ENCODE data around the gene DLG2.
A peak's percentile ranks its signal among the peaks of the same experiment; 100 is the strongest.

DLG2 gene

GRCh38 chr11:83648610-83649527 lies 1978.3 kb downstream of the DLG2 start:
- Mint-ChIP-seq H3K36me3 (ENCODE audit: low read depth) (no peaks in the 10 kb centered on the region), H3K27me3 (ENCODE audit: low read depth) (no peaks in the 10 kb centered on the region), H3K4me1 (no peaks in the 10 kb centered on the region), H3K4me3 (no peak overlapping the region), H3K27ac (peak overlapping the region; percentile 40 to 79 (median 79)), H3K9me3 (no peaks in the 10 kb centered on the region)
- no peak for TF ChIP-seq CTCF (IDR thresholded peaks at IDR 0.05; ENCODE audit: unreplicated experiment in 3 of 3)

GRCh38 chr11:83645561-83645960 lies 1981.6 kb downstream of the DLG2 start:
- Mint-ChIP-seq H3K36me3 (ENCODE audit: low read depth) (no peaks in the 10 kb centered on the region), H3K27me3 (ENCODE audit: low read depth) (no peaks in the 10 kb centered on the region), H3K4me1 (peaks cover 10% of the 10 kb centered on the region), H3K4me3 (no peak overlapping the region), H3K27ac (no peak overlapping the region), H3K9me3 (no peaks in the 10 kb centered on the region)
- TF ChIP-seq CTCF (IDR thresholded peaks at IDR 0.05; ENCODE audit: unreplicated experiment in 3 of 3) = no peak

GRCh38 chr11:83643115-83643514 lies 1984.0 kb downstream of the DLG2 start:
- H3K4me3 Mint-ChIP-seq = no peak overlapping the region
- H3K36me3 Mint-ChIP-seq (ENCODE audit: low read depth) = no peaks in the 10 kb centered on the region
- H3K9me3 Mint-ChIP-seq = no peaks in the 10 kb centered on the region
- no peak overlapping the region for H3K27ac Mint-ChIP-seq
- H3K4me1 Mint-ChIP-seq = peaks cover 17% of the 10 kb centered on the region
- TF ChIP-seq CTCF (IDR thresholded peaks at IDR 0.05; ENCODE audit: unreplicated experiment in 3 of 3) = no peak
- H3K27me3 Mint-ChIP-seq (ENCODE audit: low read depth) = no peaks in the 10 kb centered on the region

- Mint-ChIP-seq H3K36me3 (ENCODE audit: low read depth) (no peaks in the 10 kb centered on the region), H3K9me3 (no peaks in the 10 kb centered on the region), H3K27ac (no peak overlapping the region), H3K4me3 (no peak overlapping the region), H3K4me1 (peaks cover 17% of the 10 kb centered on the region), H3K27me3 (ENCODE audit: low read depth) (no peaks in the 10 kb centered on the region)
- TF ChIP-seq CTCF (IDR thresholded peaks at IDR 0.05; ENCODE audit: unreplicated experiment in 3 of 3) = no peak
Observed at GRCh38 chr11:83642500-83642899, 1984.6 kb downstream of the DLG2 start.

GRCh38 chr11:83641511-83641910 lies 1985.6 kb downstream of the DLG2 start:
- H3K36me3 Mint-ChIP-seq (ENCODE audit: low read depth) = no peaks in the 10 kb centered on the region
- H3K9me3 Mint-ChIP-seq = no peaks in the 10 kb centered on the region
- peak overlapping the region in 1 of 3 experiments; percentile 40 for H3K27ac Mint-ChIP-seq
- no peak overlapping the region for H3K4me3 Mint-ChIP-seq
- H3K4me1 Mint-ChIP-seq = peaks cover 17% of the 10 kb centered on the region
- no peak for TF ChIP-seq CTCF (IDR thresholded peaks at IDR 0.05; ENCODE audit: unreplicated experiment in 3 of 3)
- no peaks in the 10 kb centered on the region for H3K27me3 Mint-ChIP-seq (ENCODE audit: low read depth)

Measured in nephron (organoid).